NCI-H146 (cell line): ENCODE data around the gene EZR.
"Not testable (repeated sequence)": the region's sequence is repeated elsewhere in the genome, so short reads cannot be mapped to it uniquely, and the experiment has no call there.

ENCODE experiments used
- DNase-seq: peaks from one replicate; lab custom pipeline; 2025; lab: John Stamatoyannopoulos, UW

EZR gene

DNA sequence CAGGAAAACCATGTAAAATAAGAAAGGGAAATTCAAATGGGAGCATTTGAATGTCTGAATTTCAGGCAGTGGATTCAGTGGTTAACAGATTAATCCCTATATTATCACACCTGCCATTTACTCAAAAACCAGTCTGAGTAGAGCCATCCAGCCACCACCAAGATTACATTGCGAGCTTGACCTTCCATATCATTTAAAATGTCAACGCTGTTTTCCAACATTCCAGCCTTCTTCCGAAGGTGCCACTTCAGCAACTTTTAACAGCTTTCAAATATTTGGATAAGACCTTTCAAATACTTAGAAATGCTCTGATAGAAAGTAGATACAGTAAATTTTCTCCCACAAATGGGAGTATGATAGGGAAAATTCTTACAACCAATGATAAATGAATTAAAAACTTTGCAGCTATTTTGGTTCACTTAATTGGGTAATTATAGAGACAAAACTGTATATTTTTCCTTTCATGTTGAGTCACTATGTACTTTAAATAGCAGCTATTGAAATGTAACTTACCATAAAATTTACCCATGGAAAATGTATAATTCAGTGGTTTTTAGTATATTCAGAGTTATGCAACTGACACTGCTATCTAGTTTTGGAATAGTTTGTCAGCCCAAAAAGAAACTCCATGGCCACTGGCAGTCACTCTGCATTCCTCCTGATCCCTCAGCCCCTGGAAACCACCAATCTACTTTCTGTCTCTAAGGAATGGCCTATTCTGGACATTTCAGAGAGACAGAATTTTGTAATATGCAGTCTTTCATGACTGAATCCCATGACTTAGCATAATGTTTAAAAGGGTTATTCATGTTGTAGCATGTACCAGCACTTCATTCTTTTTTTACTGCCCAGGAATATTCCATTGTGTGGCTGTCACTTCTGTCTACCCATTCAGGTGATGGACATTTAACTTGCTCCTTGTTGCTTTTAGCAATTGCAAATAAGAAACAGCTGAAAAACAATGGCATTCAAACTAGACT lies 21.5 kb downstream of the EZR start:
- no peak for DNase-seq

- no peak for DNase-seq
These were observed 22.8 kb downstream of the EZR start for GRCh38 chr6:158796353-158796752.

- no peak for DNase-seq
These were observed 23.7 kb downstream of the EZR start for GRCh38 chr6:158795516-158795915.

DNA sequence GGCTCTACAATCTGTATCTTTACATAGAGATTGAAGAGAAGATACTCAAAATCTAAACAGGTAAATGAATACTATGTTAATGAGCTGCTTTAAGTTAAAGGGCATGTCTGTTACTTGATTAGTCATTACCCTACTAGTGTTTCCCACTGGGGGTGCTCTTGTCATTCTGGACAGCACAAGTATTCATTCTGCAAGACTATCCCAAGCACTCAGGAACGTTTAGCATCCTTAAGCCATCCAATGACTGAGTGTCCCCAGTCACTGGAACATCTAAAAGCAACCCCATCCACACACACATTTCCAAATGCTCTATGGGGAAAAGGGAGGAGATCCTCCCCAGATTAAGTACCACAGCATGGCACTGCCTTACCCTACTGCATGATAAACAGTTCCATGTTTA lies 25.7 kb downstream of the EZR start:
- peak; percentile 11 for DNase-seq

- DNase-seq: not testable (repeated sequence)
These were observed 26.7 kb downstream of the EZR start for GRCh38 chr6:158792505-158792904.

DNA sequence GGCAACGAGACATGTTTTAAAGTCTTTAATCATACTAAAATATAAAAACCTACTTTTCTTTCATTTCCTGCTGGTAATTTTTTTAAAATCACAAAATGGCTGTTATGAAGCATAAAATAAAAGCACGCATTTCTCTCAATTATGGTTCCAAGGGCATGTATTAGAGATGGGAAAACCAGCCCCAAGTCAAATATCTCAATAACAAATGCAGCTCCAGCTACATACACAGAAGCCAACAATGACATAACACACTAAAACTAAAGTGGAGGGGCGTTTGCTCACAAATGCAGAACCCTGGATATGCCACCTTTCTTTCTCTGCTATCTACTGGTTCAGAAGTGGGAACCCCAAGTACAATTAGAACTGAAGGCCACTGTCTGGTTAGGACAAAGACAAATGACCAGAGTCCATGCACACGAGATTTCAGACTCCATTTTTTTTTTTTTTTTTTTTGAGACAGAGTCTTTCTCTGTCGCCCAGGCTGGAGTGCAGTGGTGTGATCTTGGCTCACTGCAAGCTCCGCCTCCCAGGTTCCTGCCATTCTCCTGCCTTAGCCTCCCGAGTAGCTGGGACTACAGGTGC lies 27.8 kb downstream of the EZR start:
- DNase-seq: no peak

DNA sequence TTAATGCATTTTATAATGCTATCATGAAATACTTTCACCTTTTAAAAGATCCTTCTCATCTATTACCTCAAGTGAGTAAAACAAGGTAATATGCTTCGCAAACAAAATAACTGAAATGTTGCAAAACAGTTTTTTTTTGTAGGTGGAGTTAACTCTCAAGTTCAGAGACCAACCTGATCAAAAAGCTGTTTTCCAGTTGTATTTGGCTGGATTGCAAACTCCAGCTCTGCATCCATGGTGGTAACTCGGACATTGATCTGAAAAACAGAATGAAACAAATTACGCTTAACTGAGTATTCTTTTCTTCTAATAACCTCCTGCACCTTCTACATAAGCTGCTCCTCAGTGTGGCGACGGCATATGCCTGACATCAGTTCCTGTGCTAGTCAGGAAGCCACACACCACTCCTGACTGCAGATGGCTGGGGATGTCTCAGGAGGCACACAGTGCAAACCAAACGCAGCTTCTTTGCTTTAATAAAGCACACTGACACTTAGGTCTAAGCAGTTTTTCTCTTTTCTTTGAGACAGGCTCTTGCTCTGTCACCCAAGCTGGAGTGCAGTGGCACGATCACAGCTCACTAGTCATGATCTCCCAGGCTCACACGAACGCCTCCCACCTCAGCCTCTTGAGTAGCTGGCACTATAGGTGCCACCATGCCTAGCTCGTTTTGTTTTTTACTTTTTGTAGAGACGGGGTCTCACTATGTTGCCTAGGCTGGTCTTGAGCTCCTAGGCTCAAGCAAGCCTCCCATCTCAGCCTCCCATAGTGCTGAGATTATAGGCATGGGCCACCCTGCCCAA lies 29.9 kb downstream of the EZR start:
- no peak for DNase-seq

GRCh38 chr6:158787395-158787794 lies 31.8 kb downstream of the EZR start:
- no peak for DNase-seq

DNA sequence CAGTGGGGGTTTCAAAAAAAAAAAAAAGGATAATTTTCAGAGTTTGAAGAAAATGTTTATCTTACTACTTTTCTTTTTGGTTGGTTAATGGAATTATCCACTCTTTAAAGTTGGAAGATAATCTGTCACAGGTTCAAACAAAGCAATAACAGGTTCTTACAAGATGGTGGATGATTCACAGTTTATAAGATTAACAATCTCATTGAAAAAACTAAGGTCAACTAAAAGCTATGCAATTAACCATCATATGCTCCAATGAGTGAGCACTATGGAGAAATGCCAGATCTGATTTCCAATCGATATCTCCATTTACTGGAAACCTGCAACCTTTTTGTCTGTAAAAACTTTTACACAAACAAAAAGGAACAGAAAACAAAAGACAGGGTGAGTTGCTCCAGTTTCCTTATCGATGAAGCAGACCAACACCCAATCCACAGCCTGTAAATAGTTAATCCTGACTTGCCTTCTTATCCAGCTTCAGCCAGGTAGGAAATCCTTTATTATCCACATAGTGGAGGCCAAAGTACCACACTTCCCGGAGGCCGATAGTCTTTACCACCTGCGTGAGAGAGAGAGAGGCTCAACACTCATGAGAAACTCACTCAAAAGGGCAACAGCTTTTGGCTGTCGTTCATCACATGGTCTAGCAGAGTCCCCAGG lies 32.4 kb downstream of the EZR start:
- DNase-seq: no peak

- DNase-seq: no peak
These were observed 34.1 kb downstream of the EZR start for GRCh38 chr6:158785036-158785435.

DNA sequence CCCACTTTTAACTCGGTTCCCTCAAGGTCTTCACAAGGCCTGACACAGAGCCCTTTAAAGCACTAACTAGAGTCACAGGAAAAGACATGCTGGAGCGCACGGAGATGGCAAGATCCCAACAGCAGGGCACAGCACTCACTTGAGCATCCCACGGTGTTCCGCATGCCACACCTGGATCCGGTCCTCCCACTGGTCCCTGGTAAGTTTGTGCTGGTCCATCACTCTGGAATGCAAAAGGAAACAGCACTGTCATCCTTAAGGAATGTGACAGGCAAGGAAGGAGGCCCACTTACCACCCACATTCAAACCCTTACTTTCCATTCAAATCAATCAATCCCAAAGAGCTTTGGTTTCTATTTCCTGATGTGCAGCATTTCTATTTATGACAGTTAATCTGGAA lies 34.7 kb downstream of the EZR start:
- DNase-seq: no peak

GRCh38 chr6:158783851-158784250 lies 35.3 kb downstream of the EZR start:
- no peak for DNase-seq

GRCh38 chr6:158783167-158783450 lies 36.1 kb downstream of the EZR start:
- no peak for DNase-seq

DNA sequence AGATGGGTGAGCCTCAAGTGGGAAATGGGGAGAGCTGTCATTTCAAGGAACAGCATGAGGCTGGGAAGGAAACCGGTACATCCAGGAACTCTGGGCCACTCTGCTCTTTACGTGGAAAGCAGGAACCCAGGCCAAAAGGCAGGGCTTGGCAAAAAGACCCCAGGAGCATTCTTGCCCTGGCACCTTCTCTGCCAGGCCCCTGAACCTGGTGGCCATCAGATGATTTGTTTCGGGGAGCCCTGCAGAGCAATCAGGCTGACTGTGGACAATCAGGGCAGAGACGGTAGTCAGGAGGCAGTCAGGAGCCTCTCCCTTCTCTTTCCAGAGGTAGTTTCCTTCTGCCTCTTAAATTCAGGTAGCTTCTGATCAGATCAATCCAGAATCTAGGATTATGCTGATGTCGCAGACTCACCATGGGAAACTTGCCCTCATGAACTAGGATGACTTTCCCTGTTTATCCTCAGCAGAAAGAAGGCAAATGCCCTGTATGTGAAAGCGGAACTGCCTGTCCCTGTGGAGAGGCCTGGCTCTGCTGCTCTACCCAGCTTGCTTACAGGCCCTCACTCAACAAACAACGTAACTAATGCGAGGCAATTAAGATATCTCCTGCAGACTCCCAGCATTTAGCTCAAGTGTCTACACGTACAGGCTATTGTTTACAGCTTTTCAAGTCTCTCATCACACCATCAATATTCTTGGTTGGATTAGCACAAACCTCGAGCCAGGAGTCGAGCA lies 36.6 kb downstream of the EZR start:
- DNase-seq: no peak

- no peak for DNase-seq
These were observed 37.3 kb downstream of the EZR start for GRCh38 chr6:158781692-158782373.

- no peak for DNase-seq
These were observed 38.0 kb downstream of the EZR start for GRCh38 chr6:158780988-158781691.

DNA sequence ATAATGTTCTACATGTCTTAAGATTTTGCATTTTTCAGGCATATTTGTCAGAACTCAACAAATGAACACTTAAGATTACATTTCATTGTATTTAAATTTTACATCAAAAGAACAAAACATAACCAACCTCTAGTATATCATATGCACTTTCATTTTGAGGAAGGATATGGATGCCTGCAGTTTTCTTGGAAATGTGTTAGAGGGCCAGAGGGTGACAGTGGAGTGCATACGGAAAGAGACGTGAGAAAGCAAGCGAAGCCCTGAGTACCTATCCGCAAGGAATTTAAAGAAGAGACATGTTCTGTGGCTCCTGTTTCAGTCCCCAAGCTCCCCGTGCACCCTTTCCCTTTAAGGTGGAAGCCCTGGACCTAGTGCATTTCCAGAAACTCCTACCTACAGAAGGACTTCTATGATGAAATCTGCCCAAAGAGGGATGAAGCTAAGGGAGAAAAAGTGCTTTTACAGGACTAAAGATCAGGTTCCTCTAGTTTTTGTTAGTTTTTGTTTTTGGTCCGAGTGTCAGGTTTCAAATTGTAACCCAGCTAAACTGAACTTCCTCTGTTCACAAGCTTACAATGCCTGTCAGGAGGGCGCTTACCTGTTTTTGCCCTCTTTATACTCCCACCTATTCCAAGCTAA lies 38.8 kb downstream of the EZR start:
- DNase-seq: no peak

- DNase-seq: no peak
These were observed 41.1 kb downstream of the EZR start for GRCh38 chr6:158778005-158778527.

- DNase-seq: no peak
These were observed 41.7 kb downstream of the EZR start for GRCh38 chr6:158777510-158777909.

- DNase-seq: no peak
These were observed 42.4 kb downstream of the EZR start for GRCh38 chr6:158776737-158777136.
